GM12874 (cell line): ENCODE data around the gene CD83.

ENCODE experiments used
- CTCF ChIP-seq: IDR thresholded peaks from 2 replicates; pipeline ENCODE4 v1.5.1; 2011; ENCODE audit warnings: low read depth, mild to moderate bottlenecking, control low read depth, low read length, moderate library complexity; ENCODE audit not compliant: insufficient read depth

Gene CD83

GRCh38 chr6:14119784-14120183 lies 2.2 kb downstream of the CD83 start:
- no peak for TF ChIP-seq CTCF

- TF ChIP-seq CTCF, result no peak
These were observed 3.0 kb downstream of the CD83 start for GRCh38 chr6:14120546-14120945.

GRCh38 chr6:14121936-14122344 lies 4.4 kb downstream of the CD83 start:
- no peak for TF ChIP-seq CTCF

- no peak for TF ChIP-seq CTCF
These were observed 6.0 kb downstream of the CD83 start for GRCh38 chr6:14123386-14124111.

- TF ChIP-seq CTCF, result no peak
These were observed 7.8 kb downstream of the CD83 start for GRCh38 chr6:14125346-14125745.

- TF ChIP-seq CTCF, result no peak
These were observed 8.6 kb downstream of the CD83 start for GRCh38 chr6:14126191-14126590.

- no peak for TF ChIP-seq CTCF
These were observed 10.0 kb downstream of the CD83 start for GRCh38 chr6:14127611-14128010.
